HL-60 (cell line): ENCODE data around the gene RMDN2.

Experiments used
- CTCF ChIP-seq: IDR thresholded peaks from one replicate; pipeline ENCODE4 v1.5.1; 2011; ENCODE audit warnings: low read length, control low read depth, inconsistent platforms; ENCODE audit not compliant: insufficient read depth
- GABPA ChIP-seq: IDR thresholded peaks from 2 replicates; pipeline ENCODE4 v1.6.1; 2012; ENCODE audit warnings: low read depth
- POLR2AphosphoS5 ChIP-seq: IDR thresholded peaks from 2 replicates; pipeline ENCODE4 v1.6.1; 2012; ENCODE audit warnings: low read depth
- REST ChIP-seq: IDR thresholded peaks from 2 replicates; pipeline ENCODE4 v1.6.1; 2012; ENCODE audit warnings: low read depth; ENCODE audit not compliant: insufficient replicate concordance

- no peak for TF ChIP-seq POLR2AphosphoS5
- TF ChIP-seq GABPA = no peak
- TF ChIP-seq CTCF = no peak
- TF ChIP-seq REST = no peak
These were observed 30.5 kb upstream of the RMDN2 start for GRCh38 chr2:37894601-37895000.
